Astrocyte (in vitro differentiated cells and primary cell): ENCODE results near the gene SUFU. TPM values are rescaled to one million over a fixed set of nuclear protein-coding genes. Genes with fewer than 3 reads are reported as not detected.
A peak's percentile ranks its signal among the peaks of the same experiment; 100 is the strongest.

ENCODE experiments used
- DNase-seq: peaks from one replicate; pipeline ENCODE4 v3.0.0-alpha.2; 2010; ENCODE audit warnings: low read depth
- FAIRE-seq: peaks from 2 replicates; lab custom pipeline; 2011; peaks lifted over from hg19 to GRCh38; lab: Jason Lieb, UNC
- H2AFZ ChIP-seq: 2 replicates; pipeline ENCODE4 v1.6.0; 2012; ENCODE audit warnings: low read depth, low read length, inconsistent platforms
- H3K27ac ChIP-seq: 2 replicates; pipeline ENCODE4 v1.5.1; 2011; ENCODE audit warnings: low read depth, low read length, inconsistent platforms
- H3K27me3 ChIP-seq: 2 replicates; pipeline ENCODE4 v1.6.0; 2011; ENCODE audit warnings: low read length, inconsistent platforms; ENCODE audit not compliant: insufficient read depth
- H3K36me3 ChIP-seq: 2 replicates; pipeline ENCODE4 v1.5.1; 2011; ENCODE audit warnings: low read length, inconsistent platforms; ENCODE audit not compliant: insufficient read depth
- H3K4me1 ChIP-seq: 2 replicates; pipeline ENCODE4 v1.5.1; 2011; ENCODE audit warnings: low read length, inconsistent platforms; ENCODE audit not compliant: insufficient read depth
- H3K4me2 ChIP-seq: 2 replicates; pipeline ENCODE4 v1.6.0; 2012; ENCODE audit warnings: low read length, inconsistent platforms
- H3K4me3 ChIP-seq: 2 replicates; pipeline ENCODE4 v1.5.1; 2011; ENCODE audit warnings: low read depth, mild to moderate bottlenecking, low read length, inconsistent platforms; ENCODE audit not compliant: insufficient read depth
- H3K79me2 ChIP-seq: 2 replicates; pipeline ENCODE4 v1.6.0; 2012; ENCODE audit warnings: mild to moderate bottlenecking, low read length, inconsistent platforms; ENCODE audit not compliant: insufficient read depth
- H3K9ac ChIP-seq: 2 replicates; pipeline ENCODE4 v1.6.0; 2012; ENCODE audit warnings: mild to moderate bottlenecking, low read length, inconsistent platforms
- H3K9me3 ChIP-seq: 2 replicates; pipeline ENCODE4 v1.5.1; 2012; ENCODE audit warnings: low read depth, mild to moderate bottlenecking, low read length, inconsistent platforms; ENCODE audit not compliant: insufficient read depth
- H4K20me1 ChIP-seq: 2 replicates; pipeline ENCODE4 v1.6.0; 2012; ENCODE audit warnings: low read length, inconsistent platforms; ENCODE audit not compliant: insufficient read depth
- H3K27ac Mint-ChIP-seq: one replicate; pipeline ENCODE4 v1.8.0; 2021; ENCODE audit warnings: mild to moderate bottlenecking, mixed read lengths; ENCODE audit not compliant: unreplicated experiment
- H3K27me3 Mint-ChIP-seq: one replicate; pipeline ENCODE4 v1.8.0; 2021; ENCODE audit warnings: low read depth, mixed read lengths; ENCODE audit not compliant: unreplicated experiment
- H3K36me3 Mint-ChIP-seq: one replicate; pipeline ENCODE4 v1.8.0; 2021; ENCODE audit warnings: low read depth, mixed read lengths; ENCODE audit not compliant: unreplicated experiment
- H3K4me1 Mint-ChIP-seq: one replicate; pipeline ENCODE4 v1.8.0; 2021; ENCODE audit warnings: low read depth, mixed read lengths; ENCODE audit not compliant: unreplicated experiment
- H3K4me3 Mint-ChIP-seq: one replicate; pipeline ENCODE4 v1.8.0; 2021; ENCODE audit warnings: mild to moderate bottlenecking, moderate library complexity, mixed read lengths; ENCODE audit not compliant: unreplicated experiment
- H3K9me3 Mint-ChIP-seq: one replicate; pipeline ENCODE4 v1.8.0; 2021; ENCODE audit warnings: mild to moderate bottlenecking, mixed read lengths; ENCODE audit not compliant: unreplicated experiment
- CTCF ChIP-seq: IDR thresholded peaks from 2 replicates; pipeline ENCODE4 v1.5.1; 2011; ENCODE audit warnings: low read depth, mild to moderate bottlenecking, inconsistent platforms, low read length, moderate library complexity; ENCODE audit not compliant: insufficient read depth
- EZH2 ChIP-seq: IDR thresholded peaks from 2 replicates; pipeline ENCODE4 v1.6.1; 2012; ENCODE audit warnings: mild to moderate bottlenecking, low read length, inconsistent platforms; ENCODE audit not compliant: insufficient read depth
- total RNA-seq: library from RNA; stranded (reverse); gene quantifications from 2 replicates; pipeline ENCODE4 v1.2.1, GENCODE V29; 2021

SUFU gene
- total RNA-seq, 1 donor from 2014 or later: 25.8 TPM

- no peak overlapping the region for H3K27ac Mint-ChIP-seq
- H3K4me1 Mint-ChIP-seq: peaks cover 47% of the 10 kb centered on the region
- no peak overlapping the region for H3K9ac ChIP-seq
- peaks cover 5% of the 10 kb centered on the region for H4K20me1 ChIP-seq
- H2AFZ ChIP-seq: no peak overlapping the region
- H3K79me2 ChIP-seq: no peaks in the 10 kb centered on the region
- no peaks in the 10 kb centered on the region for H3K9me3 ChIP-seq
- H3K4me3 ChIP-seq: no peak overlapping the region
- no peaks in the 10 kb centered on the region for H3K36me3 ChIP-seq
- no peaks in the 10 kb centered on the region for H3K9me3 Mint-ChIP-seq
- H3K4me2 ChIP-seq: no peak overlapping the region
- peaks cover 25% of the 10 kb centered on the region for H3K4me1 ChIP-seq
- no peaks in the 10 kb centered on the region for H3K27me3 Mint-ChIP-seq
- H3K4me3 Mint-ChIP-seq: no peak overlapping the region
- no peaks in the 10 kb centered on the region for H3K27me3 ChIP-seq
- FAIRE-seq (peak; percentile 26), DNase-seq (peak; percentile 40)
- no peak for TF ChIP-seq EZH2
- peak; percentile 78 for TF ChIP-seq CTCF
- H3K36me3 Mint-ChIP-seq: peaks cover 21% of the 10 kb centered on the region
- no peak overlapping the region for H3K27ac ChIP-seq
Observed at GRCh38 chr10:102596506-102596971, 92.8 kb downstream of the SUFU start.

- FAIRE-seq: no peak
- Mint-ChIP-seq H3K4me3 (no peak overlapping the region), H3K36me3 (peaks cover 21% of the 10 kb centered on the region), H3K9me3 (no peaks in the 10 kb centered on the region), H3K27me3 (no peaks in the 10 kb centered on the region), H3K4me1 (peaks cover 42% of the 10 kb centered on the region), H3K27ac (no peak overlapping the region)
- Histone ChIP-seq H3K9ac (no peak overlapping the region), H3K4me1 (peaks cover 25% of the 10 kb centered on the region), H3K4me2 (no peak overlapping the region), H3K27ac (no peak overlapping the region), H3K9me3 (no peaks in the 10 kb centered on the region), H3K36me3 (no peaks in the 10 kb centered on the region), H2AFZ (no peak overlapping the region), H4K20me1 (no peaks in the 10 kb centered on the region), H3K27me3 (no peaks in the 10 kb centered on the region), H3K4me3 (no peak overlapping the region), H3K79me2 (no peaks in the 10 kb centered on the region)
- DNase-seq: peak; percentile 33
- TF ChIP-seq CTCF (no peak), EZH2 (no peak)
Observed at GRCh38 chr10:102597131-102597991, 93.6 kb downstream of the SUFU start.

- no peaks in the 10 kb centered on the region for H3K36me3 ChIP-seq
- Mint-ChIP-seq H3K27ac (no peak overlapping the region), H3K4me3 (no peak overlapping the region), H3K4me1 (peaks cover 37% of the 10 kb centered on the region), H3K27me3 (no peaks in the 10 kb centered on the region), H3K9me3 (no peaks in the 10 kb centered on the region), H3K36me3 (peaks cover 21% of the 10 kb centered on the region)
- FAIRE-seq: no peak
- no peak overlapping the region for H3K9ac ChIP-seq
- no peaks in the 10 kb centered on the region for H3K9me3 ChIP-seq
- H4K20me1 ChIP-seq: no peaks in the 10 kb centered on the region
- no peak overlapping the region for H3K4me2 ChIP-seq
- H3K27me3 ChIP-seq: no peaks in the 10 kb centered on the region
- no peak for DNase-seq
- H3K27ac ChIP-seq: no peak overlapping the region
- TF ChIP-seq EZH2 (no peak), CTCF (no peak)
- H3K4me1 ChIP-seq: peaks cover 19% of the 10 kb centered on the region
- no peak overlapping the region for H2AFZ ChIP-seq
- H3K79me2 ChIP-seq: no peaks in the 10 kb centered on the region
- no peak overlapping the region for H3K4me3 ChIP-seq
Observed at GRCh38 chr10:102598243-102598642, 94.5 kb downstream of the SUFU start.
